Endothelial cell of umbilical vein (primary cell): ENCODE data around the gene CALY. TPM values are rescaled to one million over a fixed set of nuclear protein-coding genes. Genes with fewer than 3 reads are reported as not detected.

Experiments used
- BruUV-seq: library from RNA; stranded (reverse); fragments of 400-500 nt; replicated peaks from 2 replicates; lab custom pipeline; 2021; lab: Mats Ljungman, UMichigan
- CTCF ChIA-PET: fragments of 300-600, 350-600 bp; sonication (Branson Sonifier 250); formaldehyde crosslinking; loops from one replicate; lab custom pipeline; 2021; ENCODE audit warnings: antibody characterized with exemption, inconsistent platforms; lab: Charles Lee
- POLR2A ChIA-PET: fragments of 300-600, 350-600 bp; sonication (Branson Sonifier 250); formaldehyde crosslinking; loops from one replicate; lab custom pipeline; 2021; ENCODE audit warnings: antibody characterized with exemption, inconsistent platforms; lab: Charles Lee
- DNase-seq: peaks from one replicate; pipeline ENCODE4 v3.0.0-alpha.2; 2011; ENCODE audit warnings: low read depth, low spot score
- FAIRE-seq: peaks from 2 replicates; lab custom pipeline; 2011; peaks lifted over from hg19 to GRCh38; lab: Jason Lieb, UNC
- H2AFZ ChIP-seq: 2 replicates; pipeline ENCODE4 v1.6.0; 2012; ENCODE audit warnings: low read depth, low read length, control low read depth, inconsistent platforms
- H3K27ac ChIP-seq: 2 replicates; pipeline ENCODE4 v1.5.1; 2011; ENCODE audit warnings: low read depth, mild to moderate bottlenecking, control low read depth, low read length, moderate library complexity; ENCODE audit not compliant: insufficient read depth
- H3K27me3 ChIP-seq, 2 experiments: 2 replicates each; pipeline versions ENCODE4 v1.6.0 to v1.6.1; 2011; ENCODE audit warnings: low read length in 2 of 2, mixed read lengths in 1 of 2; ENCODE audit not compliant: control insufficient read depth in 2 of 2, insufficient read depth in 2 of 2
- H3K36me3 ChIP-seq, 2 experiments: 2 replicates in 1 of 2; 3 replicates in 1 of 2; pipeline ENCODE4 v1.5.1; 2011; ENCODE audit warnings: low read length in 2 of 2, mild to moderate bottlenecking in 1 of 2, moderate library complexity in 1 of 2; ENCODE audit not compliant: control insufficient read depth in 2 of 2, insufficient read depth in 2 of 2; ENCODE audit errors: extremely low read depth in 1 of 2
- H3K4me1 ChIP-seq: 3 replicates; pipeline ENCODE4 v1.5.1; 2011; ENCODE audit warnings: mild to moderate bottlenecking, low read length; ENCODE audit not compliant: control insufficient read depth, insufficient read depth; ENCODE audit errors: extremely low read depth
- H3K4me2 ChIP-seq: 2 replicates; pipeline ENCODE4 v1.6.1; 2011; ENCODE audit warnings: low read length, control low read depth, mixed read lengths; ENCODE audit not compliant: insufficient read depth
- H3K4me3 ChIP-seq, 3 experiments: fragments of 200-600 bp in 1 of 3; sonication (generic), shearing (Covaris generic) in 1 of 3; replicated peaks in 1 of 3; 2 replicates each; pipeline ENCODE4 v1.5.1; 2011 to 2016; ENCODE audit warnings: control low read depth in 3 of 3, low read length in 3 of 3, mild to moderate bottlenecking in 2 of 3, inconsistent platforms in 1 of 3, low read depth in 1 of 3, moderate library complexity in 1 of 3; ENCODE audit not compliant: insufficient read depth in 1 of 3
- H3K79me2 ChIP-seq: 2 replicates; pipeline ENCODE4 v1.6.0; 2012; ENCODE audit warnings: low read length, inconsistent platforms; ENCODE audit not compliant: control insufficient read depth, insufficient read depth
- H3K9ac ChIP-seq: replicated peaks from 2 replicates; pipeline ENCODE3; 2011; ENCODE audit warnings: low read length, control low read depth; ENCODE audit not compliant: insufficient read depth; ENCODE audit errors: extremely low read depth
- H3K9me1 ChIP-seq: replicated peaks from 3 replicates; pipeline ENCODE4 v1.6.0; 2011; ENCODE audit warnings: mild to moderate bottlenecking, low read length; ENCODE audit not compliant: control insufficient read depth, insufficient read depth; ENCODE audit errors: extremely low read depth
- H3K9me3 ChIP-seq: replicated peaks from 2 replicates; pipeline ENCODE4 v1.5.1; 2012; ENCODE audit warnings: low read length, inconsistent platforms; ENCODE audit not compliant: control insufficient read depth, insufficient read depth
- H4K20me1 ChIP-seq: replicated peaks from 2 replicates; pipeline ENCODE3; 2011; ENCODE audit warnings: mild to moderate bottlenecking, low read length; ENCODE audit not compliant: control insufficient read depth, insufficient read depth; ENCODE audit errors: extremely low read depth
- CTCF ChIP-seq, 2 donors: IDR thresholded peaks; 1 replicate in 1 of 2; 2 replicates in 1 of 2; pipeline ENCODE4 v1.5.1; 2011; ENCODE audit warnings: low read length in 2 of 2, mild to moderate bottlenecking in 2 of 2, moderate library complexity in 2 of 2, control low read depth in 1 of 2, inconsistent platforms in 1 of 2, low read depth in 1 of 2; ENCODE audit not compliant: insufficient read depth in 1 of 2; ENCODE audit errors: extremely low read depth in 1 of 2
- EZH2 ChIP-seq: IDR thresholded peaks from 2 replicates; pipeline ENCODE4 v1.6.1; 2012; ENCODE audit warnings: borderline replicate concordance, low read depth, mild to moderate bottlenecking, moderate library complexity, low read length, inconsistent platforms; ENCODE audit not compliant: severe bottlenecking
- FOS ChIP-seq: IDR thresholded peaks from 2 replicates; pipeline ENCODE4 v1.6.1; 2011; ENCODE audit warnings: mild to moderate bottlenecking, low read length, moderate library complexity, borderline replicate concordance; ENCODE audit not compliant: insufficient read depth
- GATA2 ChIP-seq: IDR thresholded peaks from 2 replicates; pipeline ENCODE4 v1.7.0; 2011; ENCODE audit warnings: low read depth, mild to moderate bottlenecking, moderate library complexity, mixed read lengths, low read length; ENCODE audit not compliant: insufficient read length, insufficient read depth
- JUN ChIP-seq: IDR thresholded peaks from 2 replicates; pipeline ENCODE4 v1.6.1; 2011; ENCODE audit warnings: borderline replicate concordance, low read depth; ENCODE audit not compliant: insufficient read length, insufficient read depth
- MAX ChIP-seq: IDR thresholded peaks from 2 replicates; pipeline ENCODE4 v1.6.1; 2011; ENCODE audit not compliant: insufficient read depth, insufficient read length
- MYC ChIP-seq: IDR thresholded peaks from one replicate; pipeline ENCODE4 v1.6.1; 2011; ENCODE audit warnings: mild to moderate bottlenecking, low read depth, low read length
- POLR2A ChIP-seq: IDR thresholded peaks from 2 replicates; pipeline ENCODE4 v1.6.1; 2012; ENCODE audit warnings: low read depth, mild to moderate bottlenecking, control low read depth, low read length
- POLR2AphosphoS5 ChIP-seq: IDR thresholded peaks from 2 replicates; pipeline ENCODE4 v1.6.1; 2012; ENCODE audit warnings: low read depth, mild to moderate bottlenecking, control low read depth, low read length, moderate library complexity; ENCODE audit not compliant: insufficient read depth
- dilution Hi-C: fragments of 300-500 bp; cut with MboI; formaldehyde crosslinking; loops from one replicate; pipeline ENCODE4 v1.15.0; 2019; ENCODE audit warnings: low sequenced_read_pairs; ENCODE audit not compliant: extremely low pct_ligation_motif_present
- intact Hi-C: fragments of 100-400 bp; cut with micrococcal nuclease; formaldehyde crosslinking; loops from one replicate; pipeline ENCODE4 v1.10.0; 2022
- polyA plus RNA-seq, 4 experiments: library from polyadenylated mRNA; depleted of rRNA in 3 of 4; stranded (reverse) in 3 of 4; unstranded in 1 of 4; fragments of >200 nt; gene quantifications; 2 replicates each; pipeline versions ENCODE4 v1.2.1 to v1.2.3, GENCODE V29; 2011 to 2012; ENCODE audit warnings: missing spikeins in 1 of 4
- total RNA-seq: library from RNA; stranded (reverse); gene quantifications from 2 replicates; pipeline ENCODE4 v1.2.3, GENCODE V29; 2021

CALY gene
- total and polyA plus RNA-seq, 2 donors (not counting 3 experiments of a cell fraction or from before 2014, with no cell fraction given), result not detected

- peaks cover 7% of the 10 kb centered on the region for H3K4me1 ChIP-seq
- H3K27me3 ChIP-seq, result no peaks in the 10 kb centered on the region
- POLR2A ChIA-PET, result no interaction called here
- peak; percentile 82 for FAIRE-seq
- peaks cover 3 to 5% of the 10 kb centered on the region in 2 experiments for H3K36me3 ChIP-seq
- H3K9ac ChIP-seq, result peak overlapping the region; percentile 95
- dilution Hi-C loops (no loop called here), intact Hi-C loops (loop anchor here (1.0 to 10.0 kb wide), 4 partner anchors 15 to 644 kb away; partner anchors contain the start of genes ECHS1 and MTG1)
- CTCF ChIA-PET, result no interaction called here
- BruUV-seq, result no TSS peak
- no peaks in the 10 kb centered on the region for H3K9me1 ChIP-seq
- peak overlapping the region; percentile 85 for H2AFZ ChIP-seq
- peak overlapping the region; percentile 55 to 78 (median 75) for H3K4me3 ChIP-seq
- peak overlapping the region; percentile 53 for H3K4me2 ChIP-seq
- H3K9me3 ChIP-seq, result no peaks in the 10 kb centered on the region
- H3K79me2 ChIP-seq, result peaks cover 29% of the 10 kb centered on the region
- peak overlapping the region; percentile 87 for H3K27ac ChIP-seq
- DNase-seq, result peak; percentile 92
- H4K20me1 ChIP-seq, result no peaks in the 10 kb centered on the region
- TF ChIP-seq FOS (no peak), JUN (no peak), MYC (no peak), POLR2A (no peak), CTCF (IDR thresholded peaks at IDR 0.05; ENCODE audit: extremely low read depth in 1 of 2, insufficient read depth in 1 of 2, low read depth in 1 of 2, low read length in 2 of 2) (no peak), EZH2 (no peak), GATA2 (no peak), MAX (no peak), POLR2AphosphoS5 (no peak)
Observed at GRCh38 chr10:133309100-133309719, 27.5 kb downstream of the CALY start.
